Endothelial cell of umbilical vein (primary cell): Measurements from ENCODE around the gene EBPL.

Experiments
- CTCF ChIP-seq, 2 donors: IDR thresholded peaks; 1 replicate in 1 of 2; 2 replicates in 1 of 2; pipeline ENCODE4 v1.5.1; 2011; ENCODE audit warnings: low read length in 2 of 2, mild to moderate bottlenecking in 2 of 2, moderate library complexity in 2 of 2, control low read depth in 1 of 2, inconsistent platforms in 1 of 2, low read depth in 1 of 2; ENCODE audit not compliant: insufficient read depth in 1 of 2; ENCODE audit errors: extremely low read depth in 1 of 2
- EZH2 ChIP-seq: IDR thresholded peaks from 2 replicates; pipeline ENCODE4 v1.6.1; 2012; ENCODE audit warnings: borderline replicate concordance, low read depth, mild to moderate bottlenecking, moderate library complexity, low read length, inconsistent platforms; ENCODE audit not compliant: severe bottlenecking
- FOS ChIP-seq: IDR thresholded peaks from 2 replicates; pipeline ENCODE4 v1.6.1; 2011; ENCODE audit warnings: mild to moderate bottlenecking, low read length, moderate library complexity, borderline replicate concordance; ENCODE audit not compliant: insufficient read depth
- JUN ChIP-seq: IDR thresholded peaks from 2 replicates; pipeline ENCODE4 v1.6.1; 2011; ENCODE audit warnings: borderline replicate concordance, low read depth; ENCODE audit not compliant: insufficient read length, insufficient read depth
- MAX ChIP-seq: IDR thresholded peaks from 2 replicates; pipeline ENCODE4 v1.6.1; 2011; ENCODE audit not compliant: insufficient read depth, insufficient read length
- MYC ChIP-seq: IDR thresholded peaks from one replicate; pipeline ENCODE4 v1.6.1; 2011; ENCODE audit warnings: mild to moderate bottlenecking, low read depth, low read length
- POLR2A ChIP-seq: IDR thresholded peaks from 2 replicates; pipeline ENCODE4 v1.6.1; 2012; ENCODE audit warnings: low read depth, mild to moderate bottlenecking, control low read depth, low read length
- POLR2AphosphoS5 ChIP-seq: IDR thresholded peaks from 2 replicates; pipeline ENCODE4 v1.6.1; 2012; ENCODE audit warnings: low read depth, mild to moderate bottlenecking, control low read depth, low read length, moderate library complexity; ENCODE audit not compliant: insufficient read depth

GRCh38 chr13:49690133-49690994, 922 bp downstream of the EBPL start:
- TF ChIP-seq CTCF (IDR thresholded peaks at IDR 0.05; ENCODE audit: extremely low read depth in 1 of 2, insufficient read depth in 1 of 2, low read depth in 1 of 2, low read length in 2 of 2), result no peak
- no peak for TF ChIP-seq POLR2AphosphoS5
- TF ChIP-seq MYC, result no peak
- no peak for TF ChIP-seq POLR2A
- no peak for TF ChIP-seq JUN
- no peak for TF ChIP-seq EZH2
- TF ChIP-seq FOS, result no peak
- TF ChIP-seq MAX, result no peak
